22Rv1 (cell line): Measurements from ENCODE around the gene DNAH8.

Source experiments
- H3K27ac ChIP-seq: fragments of 450-650 bp; 2 replicates; pipeline ENCODE4 v1.5.1; 2017
- CTCF ChIP-seq: fragments of 450-650 bp; IDR thresholded peaks from 2 replicates; pipeline ENCODE4 v1.5.1; 2017; ENCODE audit warnings: mild to moderate bottlenecking
- ZFX ChIP-seq: fragments of 450-650 bp; IDR thresholded peaks from 2 replicates; pipeline ENCODE4 v1.6.1; 2017; ENCODE audit warnings: antibody characterized with exemption, borderline replicate concordance

Gene DNAH8

GRCh38 chr6:38942965-38943364 lies 227.9 kb downstream of the DNAH8 start:
- H3K27ac ChIP-seq: no peak overlapping the region
- no peak for TF ChIP-seq ZFX
- TF ChIP-seq CTCF: no peak

- no peak for TF ChIP-seq ZFX
- peak; percentile 20 for TF ChIP-seq CTCF
- no peak overlapping the region for H3K27ac ChIP-seq
Observed at GRCh38 chr6:38943964-38944363, 228.9 kb downstream of the DNAH8 start.

- H3K27ac ChIP-seq: no peak overlapping the region
- TF ChIP-seq ZFX: no peak
- TF ChIP-seq CTCF: no peak
Observed at GRCh38 chr6:38944655-38945279, 229.7 kb downstream of the DNAH8 start.

GRCh38 chr6:38955861-38956260 lies 240.8 kb downstream of the DNAH8 start:
- no peak overlapping the region for H3K27ac ChIP-seq
- TF ChIP-seq ZFX (no peak), CTCF (no peak)

GRCh38 chr6:38957426-38957825 lies 242.3 kb downstream of the DNAH8 start:
- no peak for TF ChIP-seq CTCF
- no peak for TF ChIP-seq ZFX
- H3K27ac ChIP-seq: no peak overlapping the region

DNA sequence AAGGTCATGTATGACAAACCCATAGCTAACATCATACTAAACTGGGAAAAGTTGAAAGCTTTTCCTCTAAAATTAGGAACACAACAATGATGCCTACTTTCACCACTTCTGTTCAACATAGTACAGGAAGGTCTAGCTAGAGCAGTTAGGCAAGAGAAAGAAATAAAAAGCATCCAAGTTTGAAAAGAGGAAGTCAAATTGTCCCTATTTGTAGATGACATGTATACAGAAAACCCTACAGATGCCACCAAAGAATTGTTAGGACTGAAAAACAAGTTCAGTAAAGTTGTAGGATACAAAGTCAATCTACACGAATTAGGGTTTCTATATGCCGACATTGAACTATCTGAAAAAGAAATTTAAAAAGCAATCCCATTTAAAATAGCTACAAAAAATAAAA lies 244.0 kb downstream of the DNAH8 start:
- no peak overlapping the region for H3K27ac ChIP-seq
- no peak for TF ChIP-seq ZFX
- TF ChIP-seq CTCF: no peak

DNA sequence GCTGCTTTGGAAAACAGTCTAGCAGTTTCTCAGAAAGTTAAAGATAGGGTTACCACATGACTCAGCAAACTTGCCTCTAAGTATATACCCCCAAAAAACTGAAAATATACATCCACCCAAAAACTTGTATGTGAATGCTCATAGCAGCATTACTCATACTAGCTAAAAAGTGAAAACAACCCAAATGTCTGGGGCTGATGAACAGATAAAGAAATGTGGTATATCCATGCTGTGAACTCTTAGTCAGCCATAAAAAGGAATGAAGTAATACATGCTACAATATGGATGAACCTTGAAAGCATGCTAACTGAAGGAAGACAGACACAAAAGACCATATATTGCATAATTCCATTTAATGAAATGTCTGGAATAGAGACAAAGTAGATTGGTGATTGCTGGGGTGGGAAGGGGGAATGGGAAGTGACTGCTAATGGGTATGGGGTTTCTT lies 253.6 kb downstream of the DNAH8 start:
- no peak overlapping the region for H3K27ac ChIP-seq
- TF ChIP-seq ZFX (no peak), CTCF (no peak)
